ENCODE measurements around the gene ATP8A2. TPM values are rescaled to one million over a fixed set of nuclear protein-coding genes. Genes with fewer than 3 reads are reported as not detected.

The ATP8A2 gene
- total and polyA plus RNA-seq, 10 of the 15 experiments (the other 5 are each of a cell fraction or from before 2014, with no cell fraction given) = 0.01 to 0.04 (median 0.04) TPM; not detected in 7

GRCh38 chr13:25843692-25844091, 471.9 kb downstream of the ATP8A2 start:
- WGBS (ENCODE audit: insufficient coverage, insufficient replicate concordance, low lambda C conversion rate, missing lambda C conversion rate) = 26% methylated on average over 4 of the region's 4 CpGs
- Histone ChIP-seq H3K9ac (ENCODE audit: control insufficient read depth, insufficient read depth, low read length) (no peak overlapping the region), H3K4me2 (ENCODE audit: control insufficient read depth, insufficient read depth) (no peak overlapping the region), H3K79me2 (ENCODE audit: control insufficient read depth, insufficient read depth, low read length) (no peaks in the 10 kb centered on the region), H4K20me1 (ENCODE audit: control insufficient read depth, insufficient read depth) (no peaks in the 10 kb centered on the region), H3K9me3 (replicated peaks; ENCODE audit: control insufficient read depth, insufficient read depth, low read length) (no peaks in the 10 kb centered on the region; the same call in 2 of the 3 replicates), H3K36me3 (ENCODE audit: control insufficient read depth in 2 of 2, insufficient read depth in 2 of 2, low read length in 1 of 2) (no peaks in the 10 kb centered on the region), H3K27me3 (replicated peaks in 1 of 2; ENCODE audit: control insufficient read depth in 2 of 2, insufficient read depth in 2 of 2, low read length in 1 of 2) (no peaks in the 10 kb centered on the region), H3K27ac (ENCODE audit: control insufficient read depth, insufficient read depth) (no peak overlapping the region), H3K4me1 (ENCODE audit: control insufficient read depth, insufficient read depth, low read length) (peaks cover 13% of the 10 kb centered on the region), H3K4me3 (no peak overlapping the region), H2AFZ (ENCODE audit: control insufficient read depth, low read depth, low read length) (no peak overlapping the region)
- no TSS peak for BruUV-seq (replicated peaks)
- ChIA-PET POLR2A (no interaction called here), SMC1A (ENCODE audit: uncharacterized antibody, unreplicated experiment) (no interaction called here), RAD21 (ENCODE audit: unreplicated experiment) (no interaction called here), CTCF (no interaction called here)
- FAIRE-seq (no peak), DNase-seq (ENCODE audit: low read depth, low spot score) (no peak), ATAC-seq (no peak)
- intact Hi-C loops (cut with micrococcal nuclease; ENCODE audit: unreplicated experiment) = no loop called here
- in situ Hi-C loops (cut with MboI) = no loop called here
- TF ChIP-seq CEBPB (IDR thresholded peaks at IDR 0.05; ENCODE audit: borderline replicate concordance in 1 of 2, low read depth in 2 of 2, low read length in 2 of 2) = no peak
- no peak for TF ChIP-seq MEF2B (IDR thresholded peaks at IDR 0.05; ENCODE audit: partially characterized antibody, poor library complexity, severe bottlenecking)
- TF ChIP-seq TCF12 (IDR thresholded peaks at IDR 0.05; ENCODE audit: low read depth, low read length) = no peak
- TF ChIP-seq ZNF622 (IDR thresholded peaks at IDR 0.05) = no peak
- no peak for TF ChIP-seq RELA (IDR thresholded peaks at IDR 0.05; ENCODE audit: borderline replicate concordance, partially characterized antibody)
- no peak for TF ChIP-seq IKZF2 (IDR thresholded peaks at IDR 0.05)
- no peak for TF ChIP-seq CUX1 (IDR thresholded peaks at IDR 0.05; ENCODE audit: insufficient replicate concordance, low read depth, low read length)
- TF ChIP-seq NRF1 (conservative IDR thresholded peaks at IDR 0.05; ENCODE audit: low read depth, low read length) = no peak
- no peak for TF ChIP-seq BCL3 (IDR thresholded peaks at IDR 0.05; ENCODE audit: borderline replicate concordance, insufficient read depth, low read depth, low read length, poor library complexity, severe bottlenecking)
- no peak for TF ChIP-seq USF2 (IDR thresholded peaks at IDR 0.05; ENCODE audit: borderline replicate concordance, low read depth, low read length)
- no peak for TF ChIP-seq MYB (IDR thresholded peaks at IDR 0.05; ENCODE audit: borderline replicate concordance, low read depth, low read length)
- no peak for TF ChIP-seq ATF2 (IDR thresholded peaks at IDR 0.05; ENCODE audit: low read length)
- TF ChIP-seq NBN (IDR thresholded peaks at IDR 0.05) = no peak
- TF ChIP-seq SPI1 (IDR thresholded peaks at IDR 0.05; ENCODE audit: borderline replicate concordance, insufficient read depth, low read depth, low read length) = no peak
- no peak for TF ChIP-seq POLR2A (IDR thresholded peaks at IDR 0.05; ENCODE audit: low read depth, low read length)
- TF ChIP-seq KDM1A (IDR thresholded peaks at IDR 0.05; ENCODE audit: borderline replicate concordance) = no peak
- no peak for TF ChIP-seq SREBF1 (IDR thresholded peaks at IDR 0.05; ENCODE audit: low read length)

Measured in GM12878 (cell line).